K562 (cell line): Measurements from ENCODE around the gene ARFIP2. TPM values are rescaled to one million over a fixed set of nuclear protein-coding genes. Genes with fewer than 3 reads are reported as not detected.
A peak's percentile ranks its signal among the peaks of the same experiment; 100 is the strongest.

Experiments
- ADNP ChIP-seq: fragments of 200-800 bp; sonication (Bioruptor generic); IDR thresholded peaks from 2 replicates; pipeline ENCODE4 v1.6.1; 2016; ENCODE audit warnings: missing genetic modification characterization, missing compliant biosample characterization
- ATF6 ChIP-seq: sonication (generic); formaldehyde crosslinking; IDR thresholded peaks from 2 replicates; pipeline ENCODE4 v1.4.0; 2020; ENCODE audit warnings: mild to moderate bottlenecking, missing genetic modification reagents
- CC2D1A ChIP-seq: fragments of 450-650 bp; IDR thresholded peaks from 2 replicates; pipeline ENCODE4 v1.6.1; 2017; ENCODE audit warnings: mild to moderate bottlenecking
- CCNT2 ChIP-seq: IDR thresholded peaks from 2 replicates; pipeline ENCODE4 v1.6.1; 2011; ENCODE audit warnings: borderline replicate concordance, low read depth, mild to moderate bottlenecking, moderate library complexity, mixed read lengths, low read length; ENCODE audit not compliant: insufficient read length; ENCODE audit errors: extremely low read depth
- CEBPG ChIP-seq, 3 experiments: fragments of 200-800 bp in 1 of 3; sonication (Bioruptor generic) in 1 of 3; sonication (generic) in 1 of 3; formaldehyde crosslinking in 1 of 3; IDR thresholded peaks in 2 of 3; conservative IDR thresholded peaks in 1 of 3; 2 replicates each; pipeline versions ENCODE4 v1.6.1 to v1.8.0; 2016 to 2022; ENCODE audit warnings: missing compliant biosample characterization in 2 of 3, missing genetic modification characterization in 2 of 3, mild to moderate bottlenecking in 1 of 3, missing genetic modification reagents in 1 of 3
- DLX4 ChIP-seq: fragments of 250-450 bp; sonication (Bioruptor Pico); IDR thresholded peaks from 2 replicates; pipeline ENCODE4 v1.6.1; 2021; ENCODE audit warnings: mild to moderate bottlenecking
- ETV6 ChIP-seq, 3 experiments: fragments of 150-350 bp in 1 of 3; sonication (generic) in 1 of 3; formaldehyde crosslinking in 1 of 3; IDR thresholded peaks; 2 replicates each; pipeline versions ENCODE4 v1.6.1 to v1.8.0; 2014 to 2022; ENCODE audit warnings: borderline replicate concordance in 2 of 3, low read depth in 2 of 3, antibody characterized with exemption in 1 of 3, low read length in 1 of 3, mild to moderate bottlenecking in 1 of 3, missing genetic modification reagents in 1 of 3
- GABPA ChIP-seq: fragments of 200-800 bp; sonication (Bioruptor generic); conservative IDR thresholded peaks from 2 replicates; pipeline ENCODE4 v1.6.1; 2016; ENCODE audit warnings: low read depth, missing genetic modification characterization, missing compliant biosample characterization
- KAT7 ChIP-seq: sonication (generic); formaldehyde crosslinking; IDR thresholded peaks from 2 replicates; pipeline ENCODE4 v1.8.0; 2022; ENCODE audit warnings: missing genetic modification reagents, mild to moderate bottlenecking, borderline replicate concordance
- LCOR ChIP-seq: sonication (generic); formaldehyde crosslinking; IDR thresholded peaks from 2 replicates; pipeline ENCODE4 v1.8.0; 2022; ENCODE audit warnings: mild to moderate bottlenecking, missing genetic modification reagents
- MAZ ChIP-seq, 2 experiments: fragments of 450-650 bp in 1 of 2; sonication (generic) in 1 of 2; formaldehyde crosslinking; IDR thresholded peaks in 1 of 2; conservative IDR thresholded peaks in 1 of 2; 2 replicates each; pipeline versions ENCODE4 v1.4.0 to v1.5.0; 2020; ENCODE audit warnings: mild to moderate bottlenecking in 1 of 2, missing genetic modification reagents in 1 of 2
- PHB2 ChIP-seq: fragments of 450-650 bp; IDR thresholded peaks from 2 replicates; pipeline ENCODE4 v1.6.1; 2017; ENCODE audit warnings: low read depth
- POLR2B ChIP-seq: fragments of 450-650 bp; IDR thresholded peaks from 2 replicates; pipeline ENCODE4 v1.6.1; 2018; ENCODE audit warnings: low read depth; ENCODE audit not compliant: partially characterized antibody
- POLR3A ChIP-seq: IDR thresholded peaks from 2 replicates; pipeline ENCODE4 v1.6.1; 2011; ENCODE audit warnings: borderline replicate concordance, mild to moderate bottlenecking, moderate library complexity; ENCODE audit not compliant: insufficient read length, insufficient read depth; ENCODE audit errors: extremely low read depth
- RFX5 ChIP-seq: IDR thresholded peaks from 2 replicates; pipeline ENCODE4 v1.6.1; 2011; ENCODE audit warnings: low read depth, mild to moderate bottlenecking, improper control_type of control experiment, low read length
- SAP30 ChIP-seq: fragments of 200-600 bp; sonication (generic); IDR thresholded peaks from 2 replicates; pipeline ENCODE4 v1.6.1; 2012; ENCODE audit warnings: borderline replicate concordance, low read depth, mild to moderate bottlenecking, moderate library complexity, low read length, control low read depth, inconsistent platforms; ENCODE audit not compliant: insufficient read depth, poor library complexity, severe bottlenecking
- U2AF1 ChIP-seq: fragments of 200-400 bp; formaldehyde crosslinking; optimal IDR thresholded peaks from 2 replicates; pipeline ENCODE3; 2017; ENCODE audit warnings: mild to moderate bottlenecking, low read depth, low read length, moderate library complexity
- ZNF121 ChIP-seq: sonication (generic); formaldehyde crosslinking; conservative IDR thresholded peaks from 2 replicates; pipeline ENCODE4 v1.8.0; 2022; ENCODE audit warnings: missing genetic modification reagents
- ZNF316 ChIP-seq: fragments of 450-650 bp; IDR thresholded peaks from 2 replicates; pipeline ENCODE4 v1.6.1; 2016
- ZNF586 ChIP-seq: fragments of 450-650 bp; formaldehyde crosslinking; conservative IDR thresholded peaks from 2 replicates; pipeline ENCODE4 v1.4.0; 2020; ENCODE audit warnings: mild to moderate bottlenecking, moderate library complexity
- polyA plus RNA-seq, 8 experiments: library from polyadenylated mRNA; depleted of rRNA in 4 of 8; stranded (reverse) in 5 of 8; unstranded in 3 of 8; fragments of >200 nt; fragmentation: Nextera tagmentation in 2 of 8; fragmentation: Illumina TruSeq in 1 of 8; extraction: Ambion mirVana in 2 of 8; extraction: Trizol in 1 of 8; gene quantifications; 2 replicates each; pipeline versions ENCODE4 v1.2.1 to v1.2.3, GENCODE V29; 2011 to 2014; ENCODE audit warnings: inconsistent platforms in 1 of 8, missing spikeins in 1 of 8
- total RNA-seq, 7 experiments: library from RNA; depleted of rRNA in 6 of 7; stranded (reverse); fragments of >200 nt in 6 of 7; fragmentation: Illumina TruSeq in 2 of 7; extraction: Trizol in 2 of 7; gene quantifications; 2 replicates each; pipeline versions ENCODE4 v1.2.1 to v1.2.3, GENCODE V29; 2011 to 2021; ENCODE audit warnings: low replicate concordance in 1 of 7
- TF ChIP-seq, protein P1 (sequence below): sonication (generic); formaldehyde crosslinking; IDR thresholded peaks from 2 replicates; pipeline ENCODE4 v1.8.0; 2022; ENCODE audit warnings: missing genetic modification reagents, mild to moderate bottlenecking, moderate library complexity, borderline replicate concordance

Gene ARFIP2
- total and polyA plus RNA-seq, 9 of the 15 experiments (the other 6 are each of a cell fraction or from before 2014, with no cell fraction given), result 11.8 to 74.1 (median 41.0) TPM

- no peak for TF ChIP-seq PHB2
- TF ChIP-seq POLR2B, result peak; percentile 41
- 0 out of 2 replicates have a peak, but pooled peaks have one; percentile 7 for TF ChIP-seq ATF6
- no peak for TF ChIP-seq POLR3A
- TF ChIP-seq ETV6 (IDR thresholded peaks at IDR 0.05; ENCODE audit: borderline replicate concordance in 1 of 2, low read depth in 2 of 2, low read length in 1 of 2), result no peak
- TF ChIP-seq ETV6 (CRISPR knock-in tag; IDR thresholded peaks at IDR 0.05; ENCODE audit: borderline replicate concordance), result no peak
- TF ChIP-seq KAT7 (CRISPR knock-in tag), result no peak
- TF ChIP-seq, protein P1, sequence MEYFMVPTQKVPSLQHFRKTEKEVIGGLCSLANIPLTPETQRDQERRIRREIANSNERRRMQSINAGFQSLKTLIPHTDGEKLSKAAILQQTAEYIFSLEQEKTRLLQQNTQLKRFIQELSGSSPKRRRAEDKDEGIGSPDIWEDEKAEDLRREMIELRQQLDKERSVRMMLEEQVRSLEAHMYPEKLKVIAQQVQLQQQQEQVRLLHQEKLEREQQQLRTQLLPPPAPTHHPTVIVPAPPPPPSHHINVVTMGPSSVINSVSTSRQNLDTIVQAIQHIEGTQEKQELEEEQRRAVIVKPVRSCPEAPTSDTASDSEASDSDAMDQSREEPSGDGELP (CRISPR knock-in tag), result peak; percentile 59
- TF ChIP-seq CCNT2, result peak; percentile 61
- no peak for TF ChIP-seq ZNF586 (CRISPR knock-in tag)
- no peak for TF ChIP-seq ZNF316
- no peak for TF ChIP-seq ADNP
- no peak for TF ChIP-seq U2AF1
- TF ChIP-seq LCOR (CRISPR knock-in tag), result no peak
- no peak for TF ChIP-seq ZNF121
- no peak for TF ChIP-seq SAP30
- TF ChIP-seq DLX4, result no peak
- peak; percentile 40; the same call in 1 of the 2 replicates for TF ChIP-seq CC2D1A
- no peak for TF ChIP-seq CEBPG (CRISPR knock-in tag; IDR thresholded peaks at IDR 0.05)
- no peak for TF ChIP-seq CEBPG (tag; conservative IDR thresholded peaks at IDR 0.05 in 1 of 2, IDR thresholded peaks at IDR 0.05 in 1 of 2)
- peak in 1 of 2 experiments; percentile 59; a peak in 1 of 4 replicates for TF ChIP-seq MAZ (CRISPR knock-in tag; conservative IDR thresholded peaks at IDR 0.05 in 1 of 2, IDR thresholded peaks at IDR 0.05 in 1 of 2)
- no peak for TF ChIP-seq GABPA (tag)
- no peak for TF ChIP-seq RFX5
Measured at GRCh38 chr11:6473451-6474412, 7.4 kb downstream of the ARFIP2 start, which contains the start of gene TRIM3 (continued).
